Suprapubic skin (tissue), 4 donors: ENCODE results near the gene NGB. TPM values are rescaled to one million over a fixed set of nuclear protein-coding genes. Genes with fewer than 3 reads are reported as not detected.
A peak's percentile ranks its signal among the peaks of the same experiment; 100 is the strongest.

Experiments used
- DNase-seq, 2 donors: peaks; one replicate each; pipeline ENCODE4 v3.0.0-alpha.2; 2019; ENCODE audit warnings: low spot score in 2 of 2
- H3K27ac ChIP-seq: fragments of 200-600 bp; sonication (generic); one replicate; pipeline ENCODE4 v1.5.1; 2019
- H3K27me3 ChIP-seq: fragments of 200-600 bp; sonication (generic); one replicate; pipeline ENCODE4 v1.5.1; 2019
- H3K36me3 ChIP-seq: fragments of 200-600 bp; sonication (generic); one replicate; pipeline ENCODE4 v1.5.1; 2019
- H3K4me1 ChIP-seq: fragments of 200-600 bp; sonication (generic); one replicate; pipeline ENCODE4 v1.5.1; 2019
- H3K4me3 ChIP-seq: fragments of 200-600 bp; sonication (generic); one replicate; pipeline ENCODE4 v1.5.1; 2019; ENCODE audit warnings: mild to moderate bottlenecking
- H3K9me3 ChIP-seq: fragments of 200-600 bp; sonication (generic); one replicate; pipeline ENCODE4 v1.5.1; 2019
- CTCF ChIP-seq, 2 donors: fragments of 200-600 bp in 1 of 2; fragments of 450-650 bp in 1 of 2; sonication (generic) in 1 of 2; IDR thresholded peaks; one replicate each; pipeline ENCODE4 v1.5.1; 2016 to 2019; ENCODE audit warnings: antibody characterized with exemption in 2 of 2, mild to moderate bottlenecking in 1 of 2, moderate library complexity in 1 of 2
- EP300 ChIP-seq: sonication (generic); formaldehyde crosslinking; IDR thresholded peaks from one replicate; pipeline ENCODE4 v1.6.1; 2017; ENCODE audit warnings: antibody characterized with exemption
- POLR2A ChIP-seq, 2 donors: fragments of 450-650 bp; IDR thresholded peaks; one replicate each; pipeline ENCODE4 v1.6.1; 2017; ENCODE audit warnings: antibody characterized with exemption in 2 of 2, mild to moderate bottlenecking in 2 of 2, moderate library complexity in 2 of 2
- POLR2AphosphoS5 ChIP-seq, 3 donors: sonication (generic); formaldehyde crosslinking; IDR thresholded peaks; one replicate each; pipeline ENCODE4 v1.6.1; 2017; ENCODE audit warnings: antibody characterized with exemption in 3 of 3
- whole genome bisulfite sequencing: methylation state at CpG from one replicate; pipeline ENCODE4 v1.1.5; 2018; 5-methylcytosine and 5-hydroxymethylcytosine counted together
- total RNA-seq, 4 donors: library from RNA; depleted of rRNA; stranded (reverse); fragments of >200 nt; gene quantifications; one replicate each; pipeline ENCODE4 v1.1.0, GENCODE V29; 2016

Gene NGB
- total RNA-seq, 4 donors from 2014 or later: not detected

GRCh38 chr14:77316872-77317301 lies 45.9 kb upstream of the NGB start:
- Histone ChIP-seq H3K9me3 (no peaks in the 10 kb centered on the region), H3K36me3 (no peaks in the 10 kb centered on the region), H3K4me3 (no peak overlapping the region), H3K27me3 (no peaks in the 10 kb centered on the region), H3K4me1 (peaks cover 63% of the 10 kb centered on the region), H3K27ac (no peak overlapping the region)
- WGBS: 72% methylated on average over 5 of the region's 5 CpGs
- TF ChIP-seq CTCF (IDR thresholded peaks at IDR 0.05): no peak
- no peak for TF ChIP-seq EP300
- TF ChIP-seq POLR2AphosphoS5 (IDR thresholded peaks at IDR 0.05): no peak
- no peak for TF ChIP-seq POLR2A (IDR thresholded peaks at IDR 0.05)
- DNase-seq: no peak

- TF ChIP-seq EP300 (no peak), POLR2A (IDR thresholded peaks at IDR 0.05) (no peak), POLR2AphosphoS5 (IDR thresholded peaks at IDR 0.05) (no peak), CTCF (IDR thresholded peaks at IDR 0.05) (no peak)
- Histone ChIP-seq H3K4me1 (peaks cover 69% of the 10 kb centered on the region), H3K9me3 (no peaks in the 10 kb centered on the region), H3K36me3 (no peaks in the 10 kb centered on the region), H3K4me3 (no peak overlapping the region), H3K27ac (no peak overlapping the region), H3K27me3 (no peaks in the 10 kb centered on the region)
- 25% methylated on average over 1 of the region's 1 CpG for WGBS
- no peak for DNase-seq
Observed at GRCh38 chr14:77316195-77316505, 45.1 kb upstream of the NGB start.

GRCh38 chr14:77314539-77315457 lies 43.8 kb upstream of the NGB start:
- DNase-seq: no peak
- Histone ChIP-seq H3K4me3 (no peak overlapping the region), H3K36me3 (no peaks in the 10 kb centered on the region), H3K9me3 (no peaks in the 10 kb centered on the region), H3K27me3 (no peaks in the 10 kb centered on the region), H3K27ac (peak overlapping the region; percentile 88), H3K4me1 (peaks cover 70% of the 10 kb centered on the region)
- no peak for TF ChIP-seq POLR2AphosphoS5 (IDR thresholded peaks at IDR 0.05)
- no peak for TF ChIP-seq POLR2A (IDR thresholded peaks at IDR 0.05)
- no peak for TF ChIP-seq EP300
- no peak for TF ChIP-seq CTCF (IDR thresholded peaks at IDR 0.05)
- WGBS: 54% methylated on average over 10 of the region's 10 CpGs

GRCh38 chr14:77314043-77314442 lies 43.0 kb upstream of the NGB start:
- Histone ChIP-seq H3K4me3 (no peak overlapping the region), H3K4me1 (peaks cover 63% of the 10 kb centered on the region), H3K36me3 (no peaks in the 10 kb centered on the region), H3K9me3 (no peaks in the 10 kb centered on the region), H3K27me3 (no peaks in the 10 kb centered on the region), H3K27ac (peak overlapping the region; percentile 88)
- DNase-seq: no peak
- WGBS: 23% methylated on average over 2 of the region's 2 CpGs
- TF ChIP-seq POLR2A (IDR thresholded peaks at IDR 0.05) (no peak), POLR2AphosphoS5 (IDR thresholded peaks at IDR 0.05) (peak in 2 of 3 donors; percentile 42 to 54)

- H3K27me3 ChIP-seq: no peaks in the 10 kb centered on the region
- H3K4me3 ChIP-seq: no peak overlapping the region
- DNase-seq: no peak
- H3K36me3 ChIP-seq: no peaks in the 10 kb centered on the region
- 42% methylated on average over 1 of the region's 1 CpG for WGBS
- peaks cover 59% of the 10 kb centered on the region for H3K4me1 ChIP-seq
- TF ChIP-seq CTCF (IDR thresholded peaks at IDR 0.05): no peak
- TF ChIP-seq EP300: no peak
- TF ChIP-seq POLR2A (IDR thresholded peaks at IDR 0.05): no peak
- no peak for TF ChIP-seq POLR2AphosphoS5 (IDR thresholded peaks at IDR 0.05)
- peak overlapping the region; percentile 88 for H3K27ac ChIP-seq
- no peaks in the 10 kb centered on the region for H3K9me3 ChIP-seq
Observed at GRCh38 chr14:77313371-77313770, 42.4 kb upstream of the NGB start.
